ENCODE data around the gene DIP2A.

Gene DIP2A

GRCh38 chr21:46421756-46422555 is 36.7 kb upstream of the DIP2A start:
- Mint-ChIP-seq H3K9me3 (no peaks in the 10 kb centered on the region), H3K27ac (no peak overlapping the region), H3K4me3 (no peak overlapping the region), H3K36me3 (peaks cover 6% of the 10 kb centered on the region), H3K27me3 (no peaks in the 10 kb centered on the region), H3K4me1 (no peaks in the 10 kb centered on the region)
- no peak for ATAC-seq (ENCODE audit: low read depth)
- no peak for DNase-seq (ENCODE audit: low spot score in 2 of 2)

GRCh38 chr21:46422636-46423241 is 36.0 kb upstream of the DIP2A start:
- Mint-ChIP-seq H3K36me3 (peaks cover 11% of the 10 kb centered on the region), H3K9me3 (no peaks in the 10 kb centered on the region), H3K27me3 (no peaks in the 10 kb centered on the region), H3K4me1 (no peaks in the 10 kb centered on the region), H3K4me3 (no peak overlapping the region), H3K27ac (no peak overlapping the region)
- ATAC-seq (ENCODE audit: low read depth), result no peak
- DNase-seq (ENCODE audit: low spot score in 2 of 2), result no peak

GRCh38 chr21:46423546-46424038 is 35.1 kb upstream of the DIP2A start:
- no peaks in the 10 kb centered on the region for H3K4me1 Mint-ChIP-seq
- ATAC-seq (ENCODE audit: low read depth), result no peak
- no peak for DNase-seq (ENCODE audit: low spot score in 2 of 2)
- H3K27me3 Mint-ChIP-seq, result no peaks in the 10 kb centered on the region
- H3K27ac Mint-ChIP-seq, result no peak overlapping the region
- H3K36me3 Mint-ChIP-seq, result peaks cover 11% of the 10 kb centered on the region
- H3K9me3 Mint-ChIP-seq, result no peaks in the 10 kb centered on the region
- H3K4me3 Mint-ChIP-seq, result no peak overlapping the region

- Mint-ChIP-seq H3K4me3 (no peak overlapping the region), H3K27ac (no peak overlapping the region), H3K9me3 (no peaks in the 10 kb centered on the region)
Measured at GRCh38 chr21:46424039-46424591, 34.6 kb upstream of the DIP2A start.

GRCh38 chr21:46424621-46425020 is 34.1 kb upstream of the DIP2A start:
- H3K4me1 Mint-ChIP-seq, result no peaks in the 10 kb centered on the region
- peaks cover 7% of the 10 kb centered on the region for H3K36me3 Mint-ChIP-seq
- no peaks in the 10 kb centered on the region for H3K9me3 Mint-ChIP-seq
- no peaks in the 10 kb centered on the region for H3K27me3 Mint-ChIP-seq
- no peak overlapping the region for H3K4me3 Mint-ChIP-seq
- DNase-seq (ENCODE audit: low spot score in 2 of 2) (no peak), ATAC-seq (ENCODE audit: low read depth) (no peak)
- peak overlapping the region; percentile 10 for H3K27ac Mint-ChIP-seq

More at GRCh38 chr21:46424039-46424591, 34.6 kb upstream of the DIP2A start:
- no peaks in the 10 kb centered on the region for H3K4me1 Mint-ChIP-seq
- peaks cover 7% of the 10 kb centered on the region for H3K36me3 Mint-ChIP-seq
- DNase-seq (ENCODE audit: low spot score in 2 of 2), result no peak
- no peaks in the 10 kb centered on the region for H3K27me3 Mint-ChIP-seq
- no peak for ATAC-seq (ENCODE audit: low read depth)

- DNase-seq (ENCODE audit: low spot score in 2 of 2) (no peak), ATAC-seq (ENCODE audit: low read depth) (no peak)
- peaks cover 8% of the 10 kb centered on the region for H3K36me3 Mint-ChIP-seq
- H3K9me3 Mint-ChIP-seq, result no peaks in the 10 kb centered on the region
- H3K27me3 Mint-ChIP-seq, result no peaks in the 10 kb centered on the region
- no peaks in the 10 kb centered on the region for H3K4me1 Mint-ChIP-seq
- no peak overlapping the region for H3K4me3 Mint-ChIP-seq
- peak overlapping the region; percentile 10 for H3K27ac Mint-ChIP-seq
Measured at GRCh38 chr21:46425041-46425440, 33.6 kb upstream of the DIP2A start.

GRCh38 chr21:46425571-46425970 is 33.1 kb upstream of the DIP2A start:
- no peak for ATAC-seq (ENCODE audit: low read depth)
- Mint-ChIP-seq H3K4me1 (no peaks in the 10 kb centered on the region), H3K4me3 (no peak overlapping the region)

GRCh38 chr21:46426313-46427046 is 32.2 kb upstream of the DIP2A start:
- ATAC-seq (ENCODE audit: low read depth), result no peak
- no peak overlapping the region for H3K27ac Mint-ChIP-seq
- peaks cover 10% of the 10 kb centered on the region for H3K36me3 Mint-ChIP-seq
- H3K4me1 Mint-ChIP-seq, result no peaks in the 10 kb centered on the region
- no peak for DNase-seq (ENCODE audit: low spot score in 2 of 2)
- no peaks in the 10 kb centered on the region for H3K9me3 Mint-ChIP-seq
- no peak overlapping the region for H3K4me3 Mint-ChIP-seq
- no peaks in the 10 kb centered on the region for H3K27me3 Mint-ChIP-seq

More at GRCh38 chr21:46425571-46425970, 33.1 kb upstream of the DIP2A start:
- Mint-ChIP-seq H3K27me3 (no peaks in the 10 kb centered on the region), H3K9me3 (no peaks in the 10 kb centered on the region), H3K36me3 (peaks cover 8% of the 10 kb centered on the region), H3K27ac (no peak overlapping the region)
- no peak for DNase-seq (ENCODE audit: low spot score in 2 of 2)

- H3K27ac Mint-ChIP-seq, result no peak overlapping the region
- no peaks in the 10 kb centered on the region for H3K27me3 Mint-ChIP-seq
- DNase-seq (ENCODE audit: low spot score in 2 of 2) (no peak), ATAC-seq (ENCODE audit: low read depth) (no peak)
- H3K36me3 Mint-ChIP-seq, result peaks cover 20% of the 10 kb centered on the region
- H3K9me3 Mint-ChIP-seq, result no peaks in the 10 kb centered on the region
- H3K4me3 Mint-ChIP-seq, result no peak overlapping the region
- no peaks in the 10 kb centered on the region for H3K4me1 Mint-ChIP-seq
Measured at GRCh38 chr21:46427516-46427915, 31.2 kb upstream of the DIP2A start.

- ATAC-seq (ENCODE audit: low read depth) (no peak), DNase-seq (ENCODE audit: low spot score in 2 of 2) (no peak)
- no peak overlapping the region for H3K27ac Mint-ChIP-seq
- no peaks in the 10 kb centered on the region for H3K4me1 Mint-ChIP-seq
- no peaks in the 10 kb centered on the region for H3K9me3 Mint-ChIP-seq
- peaks cover 20% of the 10 kb centered on the region for H3K36me3 Mint-ChIP-seq
- no peak overlapping the region for H3K4me3 Mint-ChIP-seq
- H3K27me3 Mint-ChIP-seq, result no peaks in the 10 kb centered on the region
Measured at GRCh38 chr21:46428286-46428685, 30.4 kb upstream of the DIP2A start.

GRCh38 chr21:46428987-46429710 is 29.5 kb upstream of the DIP2A start:
- no peaks in the 10 kb centered on the region for H3K4me1 Mint-ChIP-seq
- H3K36me3 Mint-ChIP-seq, result peaks cover 20% of the 10 kb centered on the region
- no peak overlapping the region for H3K27ac Mint-ChIP-seq
- DNase-seq (ENCODE audit: low spot score in 2 of 2), result no peak
- H3K4me3 Mint-ChIP-seq, result no peak overlapping the region
- H3K9me3 Mint-ChIP-seq, result no peaks in the 10 kb centered on the region
- H3K27me3 Mint-ChIP-seq, result no peaks in the 10 kb centered on the region
- no peak for ATAC-seq (ENCODE audit: low read depth)

- no peak for ATAC-seq (ENCODE audit: low read depth)
- H3K27me3 Mint-ChIP-seq, result no peaks in the 10 kb centered on the region
- H3K4me3 Mint-ChIP-seq, result no peak overlapping the region
- peak overlapping the region; percentile 65 for H3K27ac Mint-ChIP-seq
- DNase-seq (ENCODE audit: low spot score in 2 of 2), result no peak
- no peaks in the 10 kb centered on the region for H3K4me1 Mint-ChIP-seq
- H3K36me3 Mint-ChIP-seq, result peaks cover 24% of the 10 kb centered on the region
- H3K9me3 Mint-ChIP-seq, result no peaks in the 10 kb centered on the region
Measured at GRCh38 chr21:46429754-46430681, 28.7 kb upstream of the DIP2A start.

- H3K9me3 Mint-ChIP-seq, result no peaks in the 10 kb centered on the region
- H3K36me3 Mint-ChIP-seq, result peaks cover 27% of the 10 kb centered on the region
- H3K4me1 Mint-ChIP-seq, result no peaks in the 10 kb centered on the region
- DNase-seq (ENCODE audit: low spot score in 2 of 2), result no peak
- no peak overlapping the region for H3K27ac Mint-ChIP-seq
- H3K4me3 Mint-ChIP-seq, result no peak overlapping the region
- no peak for ATAC-seq (ENCODE audit: low read depth)
- H3K27me3 Mint-ChIP-seq, result no peaks in the 10 kb centered on the region
Measured at GRCh38 chr21:46431448-46431847, 27.2 kb upstream of the DIP2A start.
